K562 (cell line): ENCODE results near the gene TBL1XR1. TPM values are rescaled to one million over a fixed set of nuclear protein-coding genes. Genes with fewer than 3 reads are reported as not detected.

Experiments used
- ARHGAP35 ChIP-seq: fragments of 450-650 bp; IDR thresholded peaks from 2 replicates; pipeline ENCODE4 v1.6.1; 2018; ENCODE audit not compliant: partially characterized antibody
- CBFA2T3 ChIP-seq: fragments of 450-650 bp; IDR thresholded peaks from 2 replicates; pipeline ENCODE4 v1.6.1; 2017
- HNRNPL ChIP-seq: fragments of 200-400 bp; formaldehyde crosslinking; IDR thresholded peaks from 2 replicates; pipeline ENCODE4 v1.6.1; 2017; ENCODE audit warnings: low read depth, mild to moderate bottlenecking, low read length
- MAFK ChIP-seq: IDR thresholded peaks from 2 replicates; pipeline ENCODE4 v1.6.1; 2011; ENCODE audit warnings: low read length, improper control_type of control experiment
- MED1 ChIP-seq: sonication (generic); formaldehyde crosslinking; IDR thresholded peaks from 2 replicates; pipeline ENCODE4 v1.8.1; 2023; ENCODE audit warnings: missing genetic modification reagents, borderline replicate concordance
- PHF20 ChIP-seq: fragments of 450-650 bp; IDR thresholded peaks from 2 replicates; pipeline ENCODE4 v1.6.1; 2018; ENCODE audit not compliant: partially characterized antibody
- RBM25 ChIP-seq: fragments of 200-400 bp; formaldehyde crosslinking; IDR thresholded peaks from 2 replicates; pipeline ENCODE4 v1.6.1; 2018; ENCODE audit warnings: low read length, low read depth, moderate library complexity; ENCODE audit not compliant: severe bottlenecking
- YY1 ChIP-seq, 3 experiments: IDR thresholded peaks; 2 replicates each; pipeline ENCODE4 v1.6.1; 2011; ENCODE audit warnings: low read length in 2 of 3, mild to moderate bottlenecking in 2 of 3, moderate library complexity in 2 of 3, borderline replicate concordance in 1 of 3, control low read depth in 1 of 3, low read depth in 1 of 3; ENCODE audit not compliant: insufficient read depth in 3 of 3, insufficient replicate concordance in 2 of 3, control insufficient read depth in 1 of 3, insufficient read length in 1 of 3; ENCODE audit errors: extremely low read depth in 1 of 3
- ZNF436 ChIP-seq: fragments of 250-450, 450-650 bp; sonication (Bioruptor Pico); formaldehyde crosslinking; IDR thresholded peaks from 2 replicates; pipeline ENCODE4 v1.7.0; 2020; ENCODE audit warnings: mild to moderate bottlenecking
- ZNF778 ChIP-seq: fragments of 450-650 bp; formaldehyde crosslinking; IDR thresholded peaks from 2 replicates; pipeline ENCODE4 v1.4.0; 2020; ENCODE audit warnings: mild to moderate bottlenecking, moderate library complexity
- ZNF79 ChIP-seq: fragments of 250-450 bp; sonication (Bioruptor Pico); IDR thresholded peaks from 2 replicates; pipeline ENCODE4 v1.4.0; 2020; ENCODE audit warnings: low read depth, mild to moderate bottlenecking, moderate library complexity
- polyA plus RNA-seq, 8 experiments: library from polyadenylated mRNA; depleted of rRNA in 4 of 8; stranded (reverse) in 5 of 8; unstranded in 3 of 8; fragments of >200 nt; fragmentation: Nextera tagmentation in 2 of 8; fragmentation: Illumina TruSeq in 1 of 8; extraction: Ambion mirVana in 2 of 8; extraction: Trizol in 1 of 8; gene quantifications; 2 replicates each; pipeline versions ENCODE4 v1.2.1 to v1.2.3, GENCODE V29; 2011 to 2014; ENCODE audit warnings: inconsistent platforms in 1 of 8, missing spikeins in 1 of 8
- total RNA-seq, 7 experiments: library from RNA; depleted of rRNA in 6 of 7; stranded (reverse); fragments of >200 nt in 6 of 7; fragmentation: Illumina TruSeq in 2 of 7; extraction: Trizol in 2 of 7; gene quantifications; 2 replicates each; pipeline versions ENCODE4 v1.2.1 to v1.2.3, GENCODE V29; 2011 to 2021; ENCODE audit warnings: low replicate concordance in 1 of 7
- TF ChIP-seq, protein P1 (sequence below): fragments of 450-650 bp; formaldehyde crosslinking; IDR thresholded peaks from 2 replicates; pipeline ENCODE4 v1.4.0; 2022; ENCODE audit warnings: missing genetic modification characterization
- TF ChIP-seq, protein P2 (sequence below), 3 experiments: fragments of 200-800 bp in 1 of 3; sonication (Bioruptor generic) in 1 of 3; sonication (generic) in 1 of 3; formaldehyde crosslinking in 1 of 3; IDR thresholded peaks; 2 replicates each; pipeline versions ENCODE4 v1.6.1 to v1.8.0; 2016 to 2022; ENCODE audit warnings: mild to moderate bottlenecking in 2 of 3, missing compliant biosample characterization in 2 of 3, missing genetic modification characterization in 2 of 3, missing genetic modification reagents in 1 of 3
- TF ChIP-seq, protein P3 (sequence below), 2 experiments: fragments of 450-650 bp; conservative IDR thresholded peaks; 2 replicates each; pipeline ENCODE4 v1.6.1; 2017; ENCODE audit warnings: mild to moderate bottlenecking in 2 of 2, moderate library complexity in 2 of 2
- TF ChIP-seq, protein P4 (sequence below): IDR thresholded peaks from 2 replicates; pipeline ENCODE4 v1.6.1; 2011; ENCODE audit not compliant: insufficient read length; ENCODE audit errors: extremely low read depth
- TF ChIP-seq, protein P5 (sequence below): IDR thresholded peaks from 2 replicates; pipeline ENCODE4 v1.6.1; 2016; ENCODE audit warnings: missing genetic modification characterization, missing compliant biosample characterization

TBL1XR1 gene
- total and polyA plus RNA-seq, 9 of the 15 experiments (the other 6 are each of a cell fraction or from before 2014, with no cell fraction given), result 19.6 to 171 (median 83.3) TPM

DNA sequence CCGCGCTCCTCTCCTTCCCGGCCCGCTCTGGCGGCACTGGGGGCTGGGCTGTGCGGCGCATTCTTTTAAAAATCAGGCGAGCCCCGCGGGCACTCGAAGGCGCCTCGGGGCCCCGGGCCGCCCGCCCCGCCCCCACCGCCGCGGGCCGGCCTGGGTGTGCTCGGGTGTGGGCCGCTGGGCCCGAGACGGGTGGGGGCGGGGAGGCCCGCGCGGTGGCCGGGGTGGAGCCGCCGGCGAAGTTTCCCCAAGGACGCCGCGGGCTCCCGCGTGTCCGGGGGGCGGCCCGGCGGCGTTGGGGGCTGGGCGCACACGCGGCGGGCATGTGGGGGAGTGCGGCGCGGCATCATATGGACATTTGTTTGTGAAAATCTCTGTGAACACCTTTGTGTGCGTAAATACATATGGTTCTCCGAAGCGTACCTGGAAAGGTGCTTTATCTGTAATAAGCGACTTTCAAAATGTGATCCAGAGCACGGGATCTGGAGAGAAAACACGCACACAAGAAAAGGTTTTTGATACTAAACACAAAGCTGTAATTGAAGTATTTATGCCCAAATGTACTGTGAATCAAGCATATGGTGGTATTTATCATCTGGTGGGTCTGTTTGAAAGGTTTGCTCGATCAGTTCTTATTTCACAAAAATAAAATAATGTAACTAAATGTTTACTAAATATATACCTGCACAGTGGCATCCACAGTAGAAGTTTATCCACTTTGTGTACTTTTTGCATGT lies 612 bp upstream of the TBL1XR1 start (continued):
- TF ChIP-seq PHF20 (no peak), ZNF778 (no peak), MED1 (CRISPR knock-in tag) (no peak), YY1 (IDR thresholded peaks at IDR 0.05; ENCODE audit: borderline replicate concordance in 1 of 3, control insufficient read depth in 1 of 3, extremely low read depth in 1 of 3, insufficient read depth in 3 of 3, insufficient read length in 1 of 3, insufficient replicate concordance in 2 of 3, low read depth in 1 of 3, low read length in 2 of 3) (peak in 2 of 3 experiments; percentile 11 to 52), MAFK (no peak), ARHGAP35 (no peak), RBM25 (no peak), CBFA2T3 (peak; percentile 53), ZNF79 (CRISPR knock-in tag) (no peak), ZNF436 (CRISPR knock-in tag) (no peak), HNRNPL (0 out of 2 replicates have a peak, but pooled peaks have one; percentile 31)
- TF ChIP-seq, protein P1, sequence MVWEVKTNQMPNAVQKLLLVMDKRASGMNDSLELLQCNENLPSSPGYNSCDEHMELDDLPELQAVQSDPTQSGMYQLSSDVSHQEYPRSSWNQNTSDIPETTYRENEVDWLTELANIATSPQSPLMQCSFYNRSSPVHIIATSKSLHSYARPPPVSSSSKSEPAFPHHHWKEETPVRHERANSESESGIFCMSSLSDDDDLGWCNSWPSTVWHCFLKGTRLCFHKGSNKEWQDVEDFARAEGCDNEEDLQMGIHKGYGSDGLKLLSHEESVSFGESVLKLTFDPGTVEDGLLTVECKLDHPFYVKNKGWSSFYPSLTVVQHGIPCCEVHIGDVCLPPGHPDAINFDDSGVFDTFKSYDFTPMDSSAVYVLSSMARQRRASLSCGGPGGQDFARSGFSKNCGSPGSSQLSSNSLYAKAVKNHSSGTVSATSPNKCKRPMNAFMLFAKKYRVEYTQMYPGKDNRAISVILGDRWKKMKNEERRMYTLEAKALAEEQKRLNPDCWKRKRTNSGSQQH (CRISPR knock-in tag), result no peak
- TF ChIP-seq, protein P2, sequence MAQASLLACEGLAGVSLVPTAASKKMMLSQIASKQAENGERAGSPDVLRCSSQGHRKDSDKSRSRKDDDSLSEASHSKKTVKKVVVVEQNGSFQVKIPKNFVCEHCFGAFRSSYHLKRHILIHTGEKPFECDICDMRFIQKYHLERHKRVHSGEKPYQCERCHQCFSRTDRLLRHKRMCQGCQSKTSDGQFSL (CRISPR knock-in tag; IDR thresholded peaks at IDR 0.05), result no peak
- TF ChIP-seq, protein P2 (tag; IDR thresholded peaks at IDR 0.05), result no peak
- TF ChIP-seq, protein P3, sequence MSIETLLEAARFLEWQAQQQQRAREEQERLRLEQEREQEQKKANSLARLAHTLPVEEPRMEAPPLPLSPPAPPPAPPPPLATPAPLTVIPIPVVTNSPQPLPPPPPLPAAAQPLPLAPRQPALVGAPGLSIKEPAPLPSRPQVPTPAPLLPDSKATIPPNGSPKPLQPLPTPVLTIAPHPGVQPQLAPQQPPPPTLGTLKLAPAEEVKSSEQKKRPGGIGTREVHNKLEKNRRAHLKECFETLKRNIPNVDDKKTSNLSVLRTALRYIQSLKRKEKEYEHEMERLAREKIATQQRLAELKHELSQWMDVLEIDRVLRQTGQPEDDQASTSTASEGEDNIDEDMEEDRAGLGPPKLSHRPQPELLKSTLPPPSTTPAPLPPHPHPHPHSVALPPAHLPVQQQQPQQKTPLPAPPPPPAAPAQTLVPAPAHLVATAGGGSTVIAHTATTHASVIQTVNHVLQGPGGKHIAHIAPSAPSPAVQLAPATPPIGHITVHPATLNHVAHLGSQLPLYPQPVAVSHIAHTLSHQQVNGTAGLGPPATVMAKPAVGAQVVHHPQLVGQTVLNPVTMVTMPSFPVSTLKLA (conservative IDR thresholded peaks at IDR 0.05), result peak in 1 of 2 experiments; percentile 73; a peak in 3 of 4 replicates
- TF ChIP-seq, protein P4, sequence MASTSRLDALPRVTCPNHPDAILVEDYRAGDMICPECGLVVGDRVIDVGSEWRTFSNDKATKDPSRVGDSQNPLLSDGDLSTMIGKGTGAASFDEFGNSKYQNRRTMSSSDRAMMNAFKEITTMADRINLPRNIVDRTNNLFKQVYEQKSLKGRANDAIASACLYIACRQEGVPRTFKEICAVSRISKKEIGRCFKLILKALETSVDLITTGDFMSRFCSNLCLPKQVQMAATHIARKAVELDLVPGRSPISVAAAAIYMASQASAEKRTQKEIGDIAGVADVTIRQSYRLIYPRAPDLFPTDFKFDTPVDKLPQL, result no peak
- TF ChIP-seq, protein P5, sequence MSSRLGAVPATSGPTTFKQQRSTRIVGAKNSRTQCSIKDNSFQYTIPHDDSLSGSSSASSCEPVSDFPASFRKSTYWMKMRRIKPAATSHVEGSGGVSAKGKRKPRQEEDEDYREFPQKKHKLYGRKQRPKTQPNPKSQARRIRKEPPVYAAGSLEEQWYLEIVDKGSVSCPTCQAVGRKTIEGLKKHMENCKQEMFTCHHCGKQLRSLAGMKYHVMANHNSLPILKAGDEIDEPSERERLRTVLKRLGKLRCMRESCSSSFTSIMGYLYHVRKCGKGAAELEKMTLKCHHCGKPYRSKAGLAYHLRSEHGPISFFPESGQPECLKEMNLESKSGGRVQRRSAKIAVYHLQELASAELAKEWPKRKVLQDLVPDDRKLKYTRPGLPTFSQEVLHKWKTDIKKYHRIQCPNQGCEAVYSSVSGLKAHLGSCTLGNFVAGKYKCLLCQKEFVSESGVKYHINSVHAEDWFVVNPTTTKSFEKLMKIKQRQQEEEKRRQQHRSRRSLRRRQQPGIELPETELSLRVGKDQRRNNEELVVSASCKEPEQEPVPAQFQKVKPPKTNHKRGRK (tag), result no peak
